Endothelial cell of umbilical vein (primary cell): ENCODE data around the gene DSCAML1. TPM values are rescaled to one million over a fixed set of nuclear protein-coding genes. Genes with fewer than 3 reads are reported as not detected.

Experiments used
- BruUV-seq: library from RNA; stranded (reverse); fragments of 400-500 nt; replicated peaks from 2 replicates; lab custom pipeline; 2021; lab: Mats Ljungman, UMichigan
- CTCF ChIA-PET: fragments of 300-600, 350-600 bp; sonication (Branson Sonifier 250); formaldehyde crosslinking; loops from one replicate; lab custom pipeline; 2021; ENCODE audit warnings: antibody characterized with exemption, inconsistent platforms; lab: Charles Lee
- POLR2A ChIA-PET: fragments of 300-600, 350-600 bp; sonication (Branson Sonifier 250); formaldehyde crosslinking; loops from one replicate; lab custom pipeline; 2021; ENCODE audit warnings: antibody characterized with exemption, inconsistent platforms; lab: Charles Lee
- DNase-seq: peaks from one replicate; pipeline ENCODE4 v3.0.0-alpha.2; 2011; ENCODE audit warnings: low read depth, low spot score
- FAIRE-seq: peaks from 2 replicates; lab custom pipeline; 2011; peaks lifted over from hg19 to GRCh38; lab: Jason Lieb, UNC
- H2AFZ ChIP-seq: 2 replicates; pipeline ENCODE4 v1.6.0; 2012; ENCODE audit warnings: low read depth, low read length, control low read depth, inconsistent platforms
- H3K27ac ChIP-seq: 2 replicates; pipeline ENCODE4 v1.5.1; 2011; ENCODE audit warnings: low read depth, mild to moderate bottlenecking, control low read depth, low read length, moderate library complexity; ENCODE audit not compliant: insufficient read depth
- H3K27me3 ChIP-seq, 2 experiments: 2 replicates each; pipeline versions ENCODE4 v1.6.0 to v1.6.1; 2011; ENCODE audit warnings: low read length in 2 of 2, mixed read lengths in 1 of 2; ENCODE audit not compliant: control insufficient read depth in 2 of 2, insufficient read depth in 2 of 2
- H3K36me3 ChIP-seq, 2 experiments: 2 replicates in 1 of 2; 3 replicates in 1 of 2; pipeline ENCODE4 v1.5.1; 2011; ENCODE audit warnings: low read length in 2 of 2, mild to moderate bottlenecking in 1 of 2, moderate library complexity in 1 of 2; ENCODE audit not compliant: control insufficient read depth in 2 of 2, insufficient read depth in 2 of 2; ENCODE audit errors: extremely low read depth in 1 of 2
- H3K4me1 ChIP-seq: 3 replicates; pipeline ENCODE4 v1.5.1; 2011; ENCODE audit warnings: mild to moderate bottlenecking, low read length; ENCODE audit not compliant: control insufficient read depth, insufficient read depth; ENCODE audit errors: extremely low read depth
- H3K4me2 ChIP-seq: 2 replicates; pipeline ENCODE4 v1.6.1; 2011; ENCODE audit warnings: low read length, control low read depth, mixed read lengths; ENCODE audit not compliant: insufficient read depth
- H3K4me3 ChIP-seq, 3 experiments: fragments of 200-600 bp in 1 of 3; sonication (generic), shearing (Covaris generic) in 1 of 3; replicated peaks in 1 of 3; 2 replicates each; pipeline ENCODE4 v1.5.1; 2011 to 2016; ENCODE audit warnings: control low read depth in 3 of 3, low read length in 3 of 3, mild to moderate bottlenecking in 2 of 3, inconsistent platforms in 1 of 3, low read depth in 1 of 3, moderate library complexity in 1 of 3; ENCODE audit not compliant: insufficient read depth in 1 of 3
- H3K79me2 ChIP-seq: 2 replicates; pipeline ENCODE4 v1.6.0; 2012; ENCODE audit warnings: low read length, inconsistent platforms; ENCODE audit not compliant: control insufficient read depth, insufficient read depth
- H3K9ac ChIP-seq: replicated peaks from 2 replicates; pipeline ENCODE3; 2011; ENCODE audit warnings: low read length, control low read depth; ENCODE audit not compliant: insufficient read depth; ENCODE audit errors: extremely low read depth
- H3K9me1 ChIP-seq: replicated peaks from 3 replicates; pipeline ENCODE4 v1.6.0; 2011; ENCODE audit warnings: mild to moderate bottlenecking, low read length; ENCODE audit not compliant: control insufficient read depth, insufficient read depth; ENCODE audit errors: extremely low read depth
- H3K9me3 ChIP-seq: replicated peaks from 2 replicates; pipeline ENCODE4 v1.5.1; 2012; ENCODE audit warnings: low read length, inconsistent platforms; ENCODE audit not compliant: control insufficient read depth, insufficient read depth
- H4K20me1 ChIP-seq: replicated peaks from 2 replicates; pipeline ENCODE3; 2011; ENCODE audit warnings: mild to moderate bottlenecking, low read length; ENCODE audit not compliant: control insufficient read depth, insufficient read depth; ENCODE audit errors: extremely low read depth
- CTCF ChIP-seq, 2 donors: IDR thresholded peaks; 1 replicate in 1 of 2; 2 replicates in 1 of 2; pipeline ENCODE4 v1.5.1; 2011; ENCODE audit warnings: low read length in 2 of 2, mild to moderate bottlenecking in 2 of 2, moderate library complexity in 2 of 2, control low read depth in 1 of 2, inconsistent platforms in 1 of 2, low read depth in 1 of 2; ENCODE audit not compliant: insufficient read depth in 1 of 2; ENCODE audit errors: extremely low read depth in 1 of 2
- EZH2 ChIP-seq: IDR thresholded peaks from 2 replicates; pipeline ENCODE4 v1.6.1; 2012; ENCODE audit warnings: borderline replicate concordance, low read depth, mild to moderate bottlenecking, moderate library complexity, low read length, inconsistent platforms; ENCODE audit not compliant: severe bottlenecking
- GATA2 ChIP-seq: IDR thresholded peaks from 2 replicates; pipeline ENCODE4 v1.7.0; 2011; ENCODE audit warnings: low read depth, mild to moderate bottlenecking, moderate library complexity, mixed read lengths, low read length; ENCODE audit not compliant: insufficient read length, insufficient read depth
- JUN ChIP-seq: IDR thresholded peaks from 2 replicates; pipeline ENCODE4 v1.6.1; 2011; ENCODE audit warnings: borderline replicate concordance, low read depth; ENCODE audit not compliant: insufficient read length, insufficient read depth
- MAX ChIP-seq: IDR thresholded peaks from 2 replicates; pipeline ENCODE4 v1.6.1; 2011; ENCODE audit not compliant: insufficient read depth, insufficient read length
- MYC ChIP-seq: IDR thresholded peaks from one replicate; pipeline ENCODE4 v1.6.1; 2011; ENCODE audit warnings: mild to moderate bottlenecking, low read depth, low read length
- POLR2A ChIP-seq: IDR thresholded peaks from 2 replicates; pipeline ENCODE4 v1.6.1; 2012; ENCODE audit warnings: low read depth, mild to moderate bottlenecking, control low read depth, low read length
- POLR2AphosphoS5 ChIP-seq: IDR thresholded peaks from 2 replicates; pipeline ENCODE4 v1.6.1; 2012; ENCODE audit warnings: low read depth, mild to moderate bottlenecking, control low read depth, low read length, moderate library complexity; ENCODE audit not compliant: insufficient read depth
- dilution Hi-C: fragments of 300-500 bp; cut with MboI; formaldehyde crosslinking; loops from one replicate; pipeline ENCODE4 v1.15.0; 2019; ENCODE audit warnings: low sequenced_read_pairs; ENCODE audit not compliant: extremely low pct_ligation_motif_present
- intact Hi-C: fragments of 100-400 bp; cut with micrococcal nuclease; formaldehyde crosslinking; loops from one replicate; pipeline ENCODE4 v1.10.0; 2022
- polyA plus RNA-seq, 4 experiments: library from polyadenylated mRNA; depleted of rRNA in 3 of 4; stranded (reverse) in 3 of 4; unstranded in 1 of 4; fragments of >200 nt; gene quantifications; 2 replicates each; pipeline versions ENCODE4 v1.2.1 to v1.2.3, GENCODE V29; 2011 to 2012; ENCODE audit warnings: missing spikeins in 1 of 4
- total RNA-seq: library from RNA; stranded (reverse); gene quantifications from 2 replicates; pipeline ENCODE4 v1.2.3, GENCODE V29; 2021

The DSCAML1 gene
- total and polyA plus RNA-seq, 2 donors (not counting 3 experiments of a cell fraction or from before 2014, with no cell fraction given) = not detected

GRCh38 chr11:117597071-117597470 lies 199.9 kb downstream of the DSCAML1 start:
- Histone ChIP-seq H3K9ac (no peak overlapping the region), H3K36me3 (no peaks in the 10 kb centered on the region), H3K9me1 (no peaks in the 10 kb centered on the region), H3K79me2 (no peaks in the 10 kb centered on the region), H3K4me2 (no peak overlapping the region), H4K20me1 (no peaks in the 10 kb centered on the region), H3K27me3 (peaks cover 0 to 2% of the 10 kb centered on the region in 2 experiments), H3K4me1 (no peaks in the 10 kb centered on the region), H3K4me3 (no peak overlapping the region), H3K27ac (no peak overlapping the region), H2AFZ (no peak overlapping the region), H3K9me3 (no peaks in the 10 kb centered on the region)
- BruUV-seq = no TSS peak
- dilution Hi-C loops = no loop called here
- peak; percentile 38 for DNase-seq
- intact Hi-C loops = no loop called here
- TF ChIP-seq MAX (no peak), JUN (no peak), EZH2 (no peak), POLR2AphosphoS5 (no peak), MYC (no peak), GATA2 (no peak), CTCF (IDR thresholded peaks at IDR 0.05; ENCODE audit: extremely low read depth in 1 of 2, insufficient read depth in 1 of 2, low read depth in 1 of 2, low read length in 2 of 2) (no peak), POLR2A (no peak)
- no peak for FAIRE-seq
- POLR2A ChIA-PET = no interaction called here
- CTCF ChIA-PET = no interaction called here
